Ishikawa (cell line): ENCODE data around the gene SHISA9.

Source experiments
- CEBPB ChIP-seq: IDR thresholded peaks from 2 replicates; pipeline ENCODE4 v1.6.1; 2012
- EP300 ChIP-seq: IDR thresholded peaks from 2 replicates; pipeline ENCODE4 v1.6.1; 2012; ENCODE audit warnings: borderline replicate concordance
- FOXM1 ChIP-seq: IDR thresholded peaks from 2 replicates; pipeline ENCODE4 v1.6.1; 2012; ENCODE audit warnings: low read depth, borderline replicate concordance
- MAX ChIP-seq: IDR thresholded peaks from 2 replicates; pipeline ENCODE4 v1.6.1; 2012
- TAF1 ChIP-seq: IDR thresholded peaks from 2 replicates; pipeline ENCODE4 v1.6.1; 2012; ENCODE audit warnings: low read depth, mild to moderate bottlenecking
- TCF12 ChIP-seq: IDR thresholded peaks from 2 replicates; pipeline ENCODE4 v1.6.1; 2012; ENCODE audit warnings: low read depth
- USF1 ChIP-seq: IDR thresholded peaks from 2 replicates; pipeline ENCODE4 v1.6.1; 2012
- YY1 ChIP-seq: IDR thresholded peaks from 2 replicates; pipeline ENCODE4 v1.6.1; 2012; ENCODE audit warnings: low read depth
- ZBTB7A ChIP-seq: IDR thresholded peaks from 2 replicates; pipeline ENCODE4 v1.6.1; 2012; ENCODE audit warnings: low read depth
- TF ChIP-seq, protein P1 (sequence below): IDR thresholded peaks from 2 replicates; pipeline ENCODE4 v1.6.1; 2012; ENCODE audit warnings: low read depth, mild to moderate bottlenecking

DNA sequence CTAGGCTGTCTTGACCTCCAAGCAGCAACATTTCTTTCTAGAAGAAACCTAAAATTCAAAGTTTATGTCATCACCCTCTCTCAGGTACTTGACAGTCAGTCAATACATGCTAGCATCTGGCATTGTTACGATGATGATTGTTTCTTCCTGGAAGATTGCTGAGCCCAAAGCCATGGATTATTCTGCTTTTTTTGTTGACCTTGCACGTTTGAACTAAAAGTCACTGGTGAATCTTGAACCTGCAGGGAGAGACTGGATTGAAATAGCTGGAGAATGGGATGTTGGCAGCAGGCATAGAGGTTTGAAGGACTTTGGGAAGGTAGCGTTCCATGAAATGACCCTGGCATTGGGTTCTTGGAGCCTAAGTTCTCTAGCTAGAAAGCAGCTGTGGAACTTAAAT, 42.9 kb downstream of the SHISA9 start:
- TF ChIP-seq EP300 (no peak), TCF12 (no peak), TAF1 (no peak), USF1 (no peak), FOXM1 (no peak), YY1 (no peak), MAX (no peak), CEBPB (no peak), ZBTB7A (no peak)
- TF ChIP-seq, protein P1, sequence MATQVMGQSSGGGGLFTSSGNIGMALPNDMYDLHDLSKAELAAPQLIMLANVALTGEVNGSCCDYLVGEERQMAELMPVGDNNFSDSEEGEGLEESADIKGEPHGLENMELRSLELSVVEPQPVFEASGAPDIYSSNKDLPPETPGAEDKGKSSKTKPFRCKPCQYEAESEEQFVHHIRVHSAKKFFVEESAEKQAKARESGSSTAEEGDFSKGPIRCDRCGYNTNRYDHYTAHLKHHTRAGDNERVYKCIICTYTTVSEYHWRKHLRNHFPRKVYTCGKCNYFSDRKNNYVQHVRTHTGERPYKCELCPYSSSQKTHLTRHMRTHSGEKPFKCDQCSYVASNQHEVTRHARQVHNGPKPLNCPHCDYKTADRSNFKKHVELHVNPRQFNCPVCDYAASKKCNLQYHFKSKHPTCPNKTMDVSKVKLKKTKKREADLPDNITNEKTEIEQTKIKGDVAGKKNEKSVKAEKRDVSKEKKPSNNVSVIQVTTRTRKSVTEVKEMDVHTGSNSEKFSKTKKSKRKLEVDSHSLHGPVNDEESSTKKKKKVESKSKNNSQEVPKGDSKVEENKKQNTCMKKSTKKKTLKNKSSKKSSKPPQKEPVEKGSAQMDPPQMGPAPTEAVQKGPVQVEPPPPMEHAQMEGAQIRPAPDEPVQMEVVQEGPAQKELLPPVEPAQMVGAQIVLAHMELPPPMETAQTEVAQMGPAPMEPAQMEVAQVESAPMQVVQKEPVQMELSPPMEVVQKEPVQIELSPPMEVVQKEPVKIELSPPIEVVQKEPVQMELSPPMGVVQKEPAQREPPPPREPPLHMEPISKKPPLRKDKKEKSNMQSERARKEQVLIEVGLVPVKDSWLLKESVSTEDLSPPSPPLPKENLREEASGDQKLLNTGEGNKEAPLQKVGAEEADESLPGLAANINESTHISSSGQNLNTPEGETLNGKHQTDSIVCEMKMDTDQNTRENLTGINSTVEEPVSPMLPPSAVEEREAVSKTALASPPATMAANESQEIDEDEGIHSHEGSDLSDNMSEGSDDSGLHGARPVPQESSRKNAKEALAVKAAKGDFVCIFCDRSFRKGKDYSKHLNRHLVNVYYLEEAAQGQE, result no peak
